Spleen (tissue), 11 donors: ENCODE data around the gene KCNQ4. TPM values are rescaled to one million over a fixed set of nuclear protein-coding genes. Genes with fewer than 3 reads are reported as not detected.

Experiments
- DNase-seq: peaks from one replicate; pipeline ENCODE4 v3.0.0-alpha.2; 2020
- H3K27ac ChIP-seq, 8 donors: fragments of 200-600 bp; sonication (generic) in 7 of 8; 1 replicate in 4 of 8; 2 replicates in 4 of 8; pipeline versions ENCODE4 v1.5.0 to v1.8.0; 2016 to 2021; ENCODE audit warnings: inconsistent platforms in 4 of 8, mild to moderate bottlenecking in 4 of 8, moderate library complexity in 1 of 8
- H3K27me3 ChIP-seq, 7 donors: fragments of 200-600 bp; sonication (generic) in 6 of 7; replicated peaks in 1 of 7; 1 replicate in 4 of 7; 2 replicates in 3 of 7; pipeline versions ENCODE4 v1.5.0 to v1.8.0; 2016 to 2021; ENCODE audit warnings: inconsistent platforms in 3 of 7, mild to moderate bottlenecking in 1 of 7
- H3K36me3 ChIP-seq, 6 donors: fragments of 200-600 bp; sonication (generic) in 5 of 6; 1 replicate in 4 of 6; 2 replicates in 2 of 6; pipeline versions ENCODE4 v1.5.0 to v1.8.0; 2016 to 2021; ENCODE audit warnings: inconsistent platforms in 2 of 6
- H3K4me1 ChIP-seq, 6 donors: fragments of 200-600 bp; sonication (generic) in 5 of 6; 1 replicate in 3 of 6; 2 replicates in 3 of 6; pipeline versions ENCODE4 v1.5.0 to v1.8.0; 2016 to 2021; ENCODE audit warnings: inconsistent platforms in 3 of 6
- H3K4me3 ChIP-seq, 8 donors: fragments of 200-600 bp; sonication (generic) in 7 of 8; 1 replicate in 4 of 8; 2 replicates in 4 of 8; pipeline versions ENCODE4 v1.5.0 to v1.8.0; 2016 to 2021; ENCODE audit warnings: inconsistent platforms in 4 of 8, mild to moderate bottlenecking in 4 of 8, moderate library complexity in 2 of 8
- H3K9me3 ChIP-seq, 8 donors: fragments of 200-600 bp; sonication (generic) in 7 of 8; 1 replicate in 4 of 8; 2 replicates in 4 of 8; pipeline versions ENCODE4 v1.5.0 to v1.8.0; 2016 to 2021; ENCODE audit warnings: inconsistent platforms in 4 of 8
- POLR2A ChIP-seq, 3 donors: fragments of 450-650 bp; IDR thresholded peaks; one replicate each; pipeline ENCODE4 v1.5.1; 2017; ENCODE audit warnings: antibody characterized with exemption in 3 of 3, mild to moderate bottlenecking in 1 of 3
- POLR2AphosphoS5 ChIP-seq, 3 donors: sonication (generic); formaldehyde crosslinking; IDR thresholded peaks; one replicate each; pipeline ENCODE4 v1.5.1; 2017; ENCODE audit warnings: antibody characterized with exemption in 3 of 3
- WGBS, 5 donors: extraction: QIAGEN DNeasy Blood & Tissue Kit in 3 of 5; methylation state at CpG; one replicate each; pipeline versions ENCODE4 v1.1.5 to v1.1.7; 2013 to 2018; 5-methylcytosine and 5-hydroxymethylcytosine counted together
- intact Hi-C: fragments of 100-400 bp; cut with DNase I; formaldehyde crosslinking; loops from one replicate; pipeline ENCODE4 v1.15.0; 2023; ENCODE audit warnings: low total_unique reads
- polyA plus RNA-seq, 3 donors: library from polyadenylated mRNA; stranded (reverse); fragments of 200-250 nt; gene quantifications; one replicate each; pipeline ENCODE4 v1.2.1, GENCODE V29; 2013
- total RNA-seq, 7 donors: library from RNA; depleted of rRNA in 3 of 7; stranded (reverse); fragments of >200 nt in 3 of 7; fragmentation: NEBNext Ultra II Directional in 4 of 7; extraction: Animal tissue kit (Norgen Biotek cat#: 25700) in 4 of 7; gene quantifications; one replicate each; pipeline versions ENCODE4 v1.1.0 to v1.2.1, GENCODE V29; 2016 to 2021
- TF ChIP-seq, protein P1 (sequence below), 11 experiments: fragments of 200-600 bp in 7 of 11; fragments of 450-650 bp in 4 of 11; sonication (generic) in 4 of 11; IDR thresholded peaks in 8 of 11; conservative IDR thresholded peaks in 3 of 11; 1 replicate in 7 of 11; 2 replicates in 4 of 11; pipeline versions ENCODE4 v1.4.0 to v1.8.0; 2016 to 2021; ENCODE audit warnings: antibody characterized with exemption in 11 of 11, inconsistent platforms in 4 of 11, mild to moderate bottlenecking in 1 of 11
- donor health status: healthy with polysubstance abuse.
- donor health status: DM: no; HTN: no; CAD: no; lungs with moderate emphysema.
- donor health status: DM: no; HTN: no; CAD: no.
- donor health status: Bipolar disorder and iron deficiency.
- donor health status: healthy.
- donor health status: DM: no; HTN: no; CAD: no.
- donor health status: DM: yes; HTN: yes; CAD: no.

The KCNQ4 gene
- total and polyA plus RNA-seq, 10 donors: 0.09 to 0.54 (median 0.25) TPM

DNA sequence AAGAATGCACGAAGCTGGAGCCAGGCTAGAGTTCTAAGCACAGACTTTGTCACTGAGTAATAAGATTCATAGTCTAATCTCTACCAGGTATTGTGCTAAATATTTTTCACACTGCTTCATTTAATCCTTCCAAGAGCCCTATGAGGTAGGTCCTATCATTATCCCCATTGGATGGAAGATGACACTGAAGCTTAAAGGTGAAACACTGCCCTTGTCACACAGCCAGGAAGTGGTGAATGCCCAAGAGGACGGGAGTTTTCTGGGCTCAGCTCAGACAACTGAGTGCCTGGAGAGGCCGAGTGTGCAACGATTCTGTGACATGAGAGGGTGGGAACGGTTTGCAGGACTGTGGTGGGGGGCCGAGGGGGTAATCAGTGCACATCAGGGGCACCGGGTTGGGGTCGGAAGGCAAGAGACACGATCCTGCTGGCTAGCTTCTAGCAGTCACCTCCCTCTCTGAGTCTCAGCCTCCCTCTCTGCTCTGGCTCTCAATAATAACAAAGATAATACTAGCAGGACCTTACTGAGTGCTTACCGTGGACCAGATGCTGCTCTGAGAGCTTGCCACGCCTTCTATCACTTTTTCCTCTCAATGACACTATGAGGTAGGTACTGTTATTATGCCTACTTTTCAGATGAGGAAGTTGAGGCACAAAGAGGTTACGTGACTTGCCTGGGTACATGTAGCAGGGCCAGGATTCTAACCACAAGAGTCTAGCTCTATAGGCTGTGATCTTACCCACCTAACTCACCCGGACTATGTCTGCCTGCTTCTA is 12.4 kb downstream of the KCNQ4 start:
- Histone ChIP-seq H3K36me3 (no peaks in the 10 kb centered on the region), H3K4me1 (peaks cover 0 to 38% (median 9%) of the 10 kb centered on the region in 6 donors), H3K4me3 (no peak overlapping the region), H3K27ac (no peak overlapping the region), H3K27me3 (no peaks in the 10 kb centered on the region), H3K9me3 (no peaks in the 10 kb centered on the region)
- 54 to 70% (median 61%) methylated on average over 12 to 13 of the region's 13 CpGs for WGBS, 5 donors
- no peak for DNase-seq
- TF ChIP-seq POLR2A (IDR thresholded peaks at IDR 0.05): no peak
- TF ChIP-seq POLR2AphosphoS5 (IDR thresholded peaks at IDR 0.05): no peak
- TF ChIP-seq, protein P1, sequence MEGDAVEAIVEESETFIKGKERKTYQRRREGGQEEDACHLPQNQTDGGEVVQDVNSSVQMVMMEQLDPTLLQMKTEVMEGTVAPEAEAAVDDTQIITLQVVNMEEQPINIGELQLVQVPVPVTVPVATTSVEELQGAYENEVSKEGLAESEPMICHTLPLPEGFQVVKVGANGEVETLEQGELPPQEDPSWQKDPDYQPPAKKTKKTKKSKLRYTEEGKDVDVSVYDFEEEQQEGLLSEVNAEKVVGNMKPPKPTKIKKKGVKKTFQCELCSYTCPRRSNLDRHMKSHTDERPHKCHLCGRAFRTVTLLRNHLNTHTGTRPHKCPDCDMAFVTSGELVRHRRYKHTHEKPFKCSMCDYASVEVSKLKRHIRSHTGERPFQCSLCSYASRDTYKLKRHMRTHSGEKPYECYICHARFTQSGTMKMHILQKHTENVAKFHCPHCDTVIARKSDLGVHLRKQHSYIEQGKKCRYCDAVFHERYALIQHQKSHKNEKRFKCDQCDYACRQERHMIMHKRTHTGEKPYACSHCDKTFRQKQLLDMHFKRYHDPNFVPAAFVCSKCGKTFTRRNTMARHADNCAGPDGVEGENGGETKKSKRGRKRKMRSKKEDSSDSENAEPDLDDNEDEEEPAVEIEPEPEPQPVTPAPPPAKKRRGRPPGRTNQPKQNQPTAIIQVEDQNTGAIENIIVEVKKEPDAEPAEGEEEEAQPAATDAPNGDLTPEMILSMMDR (IDR thresholded peaks at IDR 0.05 in 8 of 11, conservative IDR thresholded peaks at IDR 0.05 in 3 of 11): no peak
- intact Hi-C loops: no loop called here

DNA sequence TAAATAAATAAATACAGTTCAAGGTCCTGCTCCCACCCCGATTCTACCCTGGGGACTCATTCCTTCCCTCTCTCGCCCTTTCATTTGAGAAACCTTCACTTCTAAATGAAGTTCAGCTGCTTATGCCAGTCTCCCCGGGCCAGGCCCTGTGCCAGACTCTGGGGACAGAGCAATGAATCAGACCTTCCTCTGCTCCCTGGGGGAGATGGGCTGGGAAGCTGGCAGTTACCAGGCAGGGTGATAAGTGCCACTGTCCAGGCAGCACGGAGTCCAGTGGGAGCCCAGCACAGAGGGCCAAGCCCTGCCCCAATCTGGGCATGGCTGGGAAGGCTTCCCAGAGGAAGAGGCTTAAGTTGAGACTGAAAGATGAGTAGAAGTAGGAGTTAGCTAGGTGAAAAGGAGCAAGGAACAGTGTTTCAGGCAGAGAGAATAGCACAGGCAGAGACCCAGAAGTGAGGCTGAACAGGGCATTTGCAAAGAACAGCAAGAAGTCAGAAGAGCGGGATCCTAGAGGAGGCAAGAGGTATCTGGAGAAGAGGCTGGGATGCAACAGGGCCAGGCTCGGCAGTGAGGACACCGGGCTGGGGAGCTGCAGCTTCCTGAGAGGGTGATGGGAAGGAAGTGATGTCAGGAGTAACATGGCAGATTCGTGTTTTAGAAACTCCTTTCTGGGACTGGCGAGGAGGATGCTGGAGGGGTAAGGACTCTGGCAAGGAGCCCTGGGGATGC is 13.5 kb downstream of the KCNQ4 start:
- TF ChIP-seq, protein P1 (IDR thresholded peaks at IDR 0.05 in 8 of 11, conservative IDR thresholded peaks at IDR 0.05 in 3 of 11): no peak
- TF ChIP-seq POLR2A (IDR thresholded peaks at IDR 0.05) (no peak), POLR2AphosphoS5 (IDR thresholded peaks at IDR 0.05) (no peak)
- no peak overlapping the region for H3K27ac ChIP-seq
- WGBS, 5 donors: 56 to 59% (median 58%) methylated on average over 9 of the region's 9 CpGs
- intact Hi-C loops: no loop called here
- no peaks in the 10 kb centered on the region for H3K27me3 ChIP-seq
- H3K36me3 ChIP-seq: no peaks in the 10 kb centered on the region
- H3K4me3 ChIP-seq: no peak overlapping the region
- no peak for DNase-seq
- no peaks in the 10 kb centered on the region for H3K9me3 ChIP-seq
- H3K4me1 ChIP-seq: peaks cover 8 to 48% (median 20%) of the 10 kb centered on the region in 6 donors

DNA sequence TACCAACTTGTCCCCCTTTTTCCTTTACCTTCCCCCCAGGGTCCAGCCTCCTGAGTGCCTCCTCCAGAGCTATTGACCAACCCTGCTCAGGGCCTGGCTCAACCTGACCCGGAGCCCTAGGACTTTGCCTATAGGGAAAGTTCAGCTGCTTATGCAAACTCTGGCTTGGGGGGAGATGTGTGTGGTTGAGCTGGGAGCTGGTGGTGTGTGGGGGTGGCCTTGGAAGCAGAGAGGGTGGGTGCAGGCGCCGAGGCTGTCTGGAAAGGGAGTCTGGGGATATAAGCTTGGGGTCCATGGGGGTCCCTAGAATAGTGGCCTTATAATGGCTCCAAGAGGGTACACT is 14.1 kb downstream of the KCNQ4 start:
- DNase-seq: no peak
- intact Hi-C loops: no loop called here
- TF ChIP-seq, protein P1 (IDR thresholded peaks at IDR 0.05 in 8 of 11, conservative IDR thresholded peaks at IDR 0.05 in 3 of 11): no peak
- TF ChIP-seq POLR2AphosphoS5 (IDR thresholded peaks at IDR 0.05) (no peak), POLR2A (IDR thresholded peaks at IDR 0.05) (no peak)

More for the DNA sequence above, 14.1 kb downstream of the KCNQ4 start:
- Histone ChIP-seq H3K9me3 (no peaks in the 10 kb centered on the region), H3K4me1 (peaks cover 8 to 53% (median 22%) of the 10 kb centered on the region in 6 donors), H3K36me3 (no peaks in the 10 kb centered on the region), H3K4me3 (no peak overlapping the region), H3K27ac (no peak overlapping the region), H3K27me3 (no peaks in the 10 kb centered on the region)
- WGBS, 5 donors: 79 to 91% (median 90%) methylated on average over 3 of the region's 3 CpGs
